Ovary (tissue), 3 donors: ENCODE measurements around the gene PACS2.

Source experiments
- CTCF ChIP-seq, 3 donors: fragments of 450-650 bp in 2 of 3; fragments of 200-600 bp in 1 of 3; IDR thresholded peaks; one replicate each; pipeline versions ENCODE4 v1.5.1 to v1.8.0; 2016 to 2022; ENCODE audit warnings: antibody characterized with exemption in 3 of 3, mild to moderate bottlenecking in 1 of 3
- POLR2A ChIP-seq: fragments of 450-650 bp; IDR thresholded peaks from one replicate; pipeline ENCODE4 v1.6.1; 2017; ENCODE audit warnings: antibody characterized with exemption, mild to moderate bottlenecking, moderate library complexity
- donor health status: DM: no; HTN: no; CAD: no.

GRCh38 chr14:105400016-105400415 lies 85.5 kb downstream of the PACS2 start:
- TF ChIP-seq POLR2A (no peak), CTCF (IDR thresholded peaks at IDR 0.05) (no peak)
